Measurements from ENCODE around the gene RPS24.
A peak's percentile ranks its signal among the peaks of the same experiment; 100 is the strongest.
"Not testable (repeated sequence)": the region's sequence is repeated elsewhere in the genome, so short reads cannot be mapped to it uniquely, and the experiment has no call there.

Gene RPS24
- total RNA-seq, result 491 to 1,178 (median 899) reads per million in 9 experiments

- peaks cover 36 to 55% of the 10 kb centered on the region in 2 donors for H3K4me1 Mint-ChIP-seq (ENCODE audit: low read depth in 2 of 2)
- DNase-seq (peak; percentile 94 to 95 (median 95)), ATAC-seq (replicated peaks) (peak; percentile 78)
- no peaks in the 10 kb centered on the region for H3K9me3 Mint-ChIP-seq
- peaks cover 67% of the 10 kb centered on the region for H3K36me3 Mint-ChIP-seq (ENCODE audit: insufficient read depth)
- H3K27me3 Mint-ChIP-seq, result no peaks in the 10 kb centered on the region
- H3K4me3 Mint-ChIP-seq, result peak within 1 kb of the TSS; percentile 80 to 86
- H3K27ac Mint-ChIP-seq, result peak within 1 kb of the TSS; percentile 86 to 95
Measured at GRCh38 chr10:78033637-78034470, at the start of gene RPS24. Gene RPS24, plus strand, starts transcription at chr10:78033863. Its CDS starts 39 bp downstream, at chr10:78033902.

- Mint-ChIP-seq H3K4me3 (no peak overlapping the region), H3K4me1 (ENCODE audit: low read depth in 2 of 2) (no peaks in the 10 kb centered on the region), H3K27ac (no peak overlapping the region), H3K27me3 (no peaks in the 10 kb centered on the region), H3K9me3 (no peaks in the 10 kb centered on the region), H3K36me3 (ENCODE audit: insufficient read depth) (peaks cover 83% of the 10 kb centered on the region)
- ATAC-seq (replicated peaks) (no peak), DNase-seq (no peak)
Measured at GRCh38 chr10:77984986-77985385, 48.7 kb upstream of the RPS24 start.

- H3K36me3 Mint-ChIP-seq (ENCODE audit: insufficient read depth), result peaks cover 82% of the 10 kb centered on the region
- no peak overlapping the region for H3K4me3 Mint-ChIP-seq
- DNase-seq, result no peak
- no peaks in the 10 kb centered on the region for H3K27me3 Mint-ChIP-seq
- H3K9me3 Mint-ChIP-seq, result no peaks in the 10 kb centered on the region
- no peak for ATAC-seq (replicated peaks)
- peak overlapping the region in 1 of 2 donors; percentile 74 for H3K27ac Mint-ChIP-seq
- H3K4me1 Mint-ChIP-seq (ENCODE audit: low read depth in 2 of 2), result no peaks in the 10 kb centered on the region
Measured at GRCh38 chr10:77987671-77988255, 45.9 kb upstream of the RPS24 start.

GRCh38 chr10:77989081-77989724 lies 44.5 kb upstream of the RPS24 start:
- peaks cover 87% of the 10 kb centered on the region for H3K36me3 Mint-ChIP-seq (ENCODE audit: insufficient read depth)
- ATAC-seq (replicated peaks), result no peak
- no peaks in the 10 kb centered on the region for H3K27me3 Mint-ChIP-seq

GRCh38 chr10:77993620-77994019 lies 40.0 kb upstream of the RPS24 start:
- no peak for DNase-seq
- Mint-ChIP-seq H3K27me3 (no peaks in the 10 kb centered on the region), H3K4me3 (no peak overlapping the region), H3K36me3 (ENCODE audit: insufficient read depth) (peaks cover 69% of the 10 kb centered on the region), H3K9me3 (no peaks in the 10 kb centered on the region), H3K4me1 (ENCODE audit: low read depth in 2 of 2) (peaks cover 0 to 3% of the 10 kb centered on the region in 2 donors), H3K27ac (no peak overlapping the region)
- no peak for ATAC-seq (replicated peaks)

More at GRCh38 chr10:77989081-77989724, 44.5 kb upstream of the RPS24 start:
- Mint-ChIP-seq H3K4me1 (ENCODE audit: low read depth in 2 of 2) (no peaks in the 10 kb centered on the region), H3K27ac (peak overlapping the region in 1 of 2 donors; percentile 58), H3K4me3 (no peak overlapping the region), H3K9me3 (no peaks in the 10 kb centered on the region)
- no peak for DNase-seq

- H3K27ac Mint-ChIP-seq; H3K27me3 Mint-ChIP-seq; DNase-seq; H3K4me3 Mint-ChIP-seq; ATAC-seq (replicated peaks); H3K4me1 Mint-ChIP-seq (ENCODE audit: low read depth in 2 of 2); H3K9me3 Mint-ChIP-seq: not testable (repeated sequence)
- peaks cover 58% of the 10 kb centered on the region for H3K36me3 Mint-ChIP-seq (ENCODE audit: insufficient read depth)
Measured at GRCh38 chr10:77998780-77999179, 34.9 kb upstream of the RPS24 start.

- peaks cover 61% of the 10 kb centered on the region for H3K36me3 Mint-ChIP-seq (ENCODE audit: insufficient read depth)
- no peaks in the 10 kb centered on the region for H3K27me3 Mint-ChIP-seq
- H3K9me3 Mint-ChIP-seq, result no peaks in the 10 kb centered on the region
- no peak overlapping the region for H3K4me3 Mint-ChIP-seq
- ATAC-seq (replicated peaks) (no peak), DNase-seq (no peak)
- no peak overlapping the region for H3K27ac Mint-ChIP-seq
- H3K4me1 Mint-ChIP-seq (ENCODE audit: low read depth in 2 of 2), result peaks cover 0 to 8% of the 10 kb centered on the region in 2 donors
Measured at GRCh38 chr10:78000206-78000605, 33.5 kb upstream of the RPS24 start.

GRCh38 chr10:78000956-78001472 lies 32.6 kb upstream of the RPS24 start:
- Mint-ChIP-seq H3K36me3 (ENCODE audit: insufficient read depth) (peaks cover 68% of the 10 kb centered on the region), H3K27ac (no peak overlapping the region), H3K4me3 (no peak overlapping the region), H3K9me3 (no peaks in the 10 kb centered on the region), H3K27me3 (no peaks in the 10 kb centered on the region), H3K4me1 (ENCODE audit: low read depth in 2 of 2) (peaks cover 0 to 8% of the 10 kb centered on the region in 2 donors)
- ATAC-seq (replicated peaks) (no peak), DNase-seq (no peak)

- ATAC-seq (replicated peaks), result no peak
- H3K4me3 Mint-ChIP-seq, result no peak overlapping the region
- DNase-seq, result no peak
Measured at GRCh38 chr10:78002541-78003288, 30.9 kb upstream of the RPS24 start.

GRCh38 chr10:78004215-78005026 lies 29.2 kb upstream of the RPS24 start:
- Mint-ChIP-seq H3K27me3 (no peaks in the 10 kb centered on the region), H3K4me1 (ENCODE audit: low read depth in 2 of 2) (peaks cover 0 to 4% of the 10 kb centered on the region in 2 donors), H3K36me3 (ENCODE audit: insufficient read depth) (peaks cover 79% of the 10 kb centered on the region), H3K4me3 (no peak overlapping the region), H3K9me3 (no peaks in the 10 kb centered on the region), H3K27ac (no peak overlapping the region)
- ATAC-seq (replicated peaks) (no peak), DNase-seq (no peak)

More at GRCh38 chr10:78002541-78003288, 30.9 kb upstream of the RPS24 start:
- Mint-ChIP-seq H3K27ac (no peak overlapping the region), H3K36me3 (ENCODE audit: insufficient read depth) (peaks cover 78% of the 10 kb centered on the region), H3K9me3 (no peaks in the 10 kb centered on the region), H3K4me1 (ENCODE audit: low read depth in 2 of 2) (peaks cover 0 to 4% of the 10 kb centered on the region in 2 donors), H3K27me3 (no peaks in the 10 kb centered on the region)

- H3K9me3 Mint-ChIP-seq, result no peaks in the 10 kb centered on the region
- no peak for DNase-seq
- ATAC-seq (replicated peaks), result no peak
- no peaks in the 10 kb centered on the region for H3K27me3 Mint-ChIP-seq
- peak overlapping the region in 1 of 2 donors; percentile 33 for H3K27ac Mint-ChIP-seq
- H3K4me1 Mint-ChIP-seq (ENCODE audit: low read depth in 2 of 2), result no peaks in the 10 kb centered on the region
- H3K4me3 Mint-ChIP-seq, result no peak overlapping the region
- peaks cover 80% of the 10 kb centered on the region for H3K36me3 Mint-ChIP-seq (ENCODE audit: insufficient read depth)
Measured at GRCh38 chr10:78007172-78007571, 26.5 kb upstream of the RPS24 start.

- Mint-ChIP-seq H3K36me3 (ENCODE audit: insufficient read depth) (peaks cover 82% of the 10 kb centered on the region), H3K4me1 (ENCODE audit: low read depth in 2 of 2) (no peaks in the 10 kb centered on the region), H3K27me3 (no peaks in the 10 kb centered on the region), H3K27ac (no peak overlapping the region), H3K4me3 (no peak overlapping the region), H3K9me3 (no peaks in the 10 kb centered on the region)
- ATAC-seq (replicated peaks) (no peak), DNase-seq (no peak)
Measured at GRCh38 chr10:78009662-78010061, 24.0 kb upstream of the RPS24 start.
